Heart right ventricle (tissue), 16 donors: ENCODE measurements around the gene CCDC197. TPM values are rescaled to one million over a fixed set of nuclear protein-coding genes. Genes with fewer than 3 reads are reported as not detected.

ENCODE experiments used
- ATAC-seq, 8 donors: fragments of 200-7000 bp; cut with Tn5 transposase; one replicate each; pipeline ENCODE4 v1.9.1; 2020; ENCODE audit warnings: mild to moderate bottlenecking in 8 of 8, moderate library complexity in 8 of 8, moderate number of reproducible peaks in 1 of 8
- DNase-seq, 2 donors: peaks; one replicate each; pipeline ENCODE4 v3.0.0-alpha.2; 2020
- H3K27ac ChIP-seq, 10 donors: fragments of 200-600 bp; sonication (generic) in 2 of 10; one replicate each; pipeline versions ENCODE4 v1.5.0 to v1.8.0; 2020 to 2022; ENCODE audit warnings: mild to moderate bottlenecking in 3 of 10
- H3K27me3 ChIP-seq, 7 donors: fragments of 200-600 bp; one replicate each; pipeline ENCODE4 v1.8.0; 2021 to 2022; ENCODE audit warnings: mild to moderate bottlenecking in 2 of 7
- H3K36me3 ChIP-seq, 9 donors: fragments of 200-600 bp; sonication (generic) in 1 of 9; one replicate each; pipeline versions ENCODE4 v1.5.0 to v1.8.0; 2020 to 2022; ENCODE audit warnings: mild to moderate bottlenecking in 2 of 9
- H3K4me1 ChIP-seq, 9 donors: fragments of 200-600 bp; sonication (generic) in 1 of 9; one replicate each; pipeline versions ENCODE4 v1.5.0 to v1.8.0; 2020 to 2022; ENCODE audit warnings: mild to moderate bottlenecking in 4 of 9
- H3K4me3 ChIP-seq, 10 donors: fragments of 200-600 bp; sonication (generic) in 2 of 10; one replicate each; pipeline versions ENCODE4 v1.5.0 to v1.8.0; 2020 to 2022; ENCODE audit warnings: mild to moderate bottlenecking in 7 of 10, moderate library complexity in 2 of 10
- H3K9me3 ChIP-seq, 11 donors: fragments of 200-600 bp in 10 of 11; sonication (generic) in 2 of 11; one replicate each; pipeline versions ENCODE4 v1.5.0 to v1.8.0; 2013 to 2022; ENCODE audit warnings: mild to moderate bottlenecking in 2 of 11, control low read depth in 1 of 11, moderate library complexity in 1 of 11
- CTCF ChIP-seq, 9 donors: fragments of 200-600 bp; sonication (generic) in 2 of 9; IDR thresholded peaks; one replicate each; pipeline versions ENCODE4 v1.5.0 to v1.8.0; 2021 to 2022; ENCODE audit warnings: antibody characterized with exemption in 9 of 9, mild to moderate bottlenecking in 5 of 9, moderate library complexity in 1 of 9
- WGBS, 2 donors: extraction: QIAGEN DNeasy Blood & Tissue Kit; methylation state at CpG; one replicate each; pipeline ENCODE4 v1.1.7; 2013; ENCODE audit warnings: inconsistent platforms in 1 of 2; 5-methylcytosine and 5-hydroxymethylcytosine counted together
- intact Hi-C, 10 donors: fragments of 100-400 bp; cut with DNase I; formaldehyde crosslinking; loops; one replicate each; pipeline versions ENCODE4 v1.11.1 to v1.14.2; 2022
- polyA plus RNA-seq, 2 donors: library from polyadenylated mRNA; stranded (reverse); fragments of 200-250 nt; gene quantifications; one replicate each; pipeline ENCODE4 v1.2.3, GENCODE V29; 2013
- total RNA-seq, 10 donors: library from RNA; stranded (reverse); fragmentation: NEBNext Ultra II Directional in 3 of 10; extraction: Animal tissue kit (Norgen Biotek cat#: 25700) in 3 of 10; gene quantifications; one replicate each; pipeline versions ENCODE4 v1.2.1 to v1.2.4, GENCODE V29; 2021 to 2023
- donor health status: Arrhythmogenic right ventricular cardiomyopathy.
- donor health status: ischemic (EF 13 %, LVEDD 7.1; RV severe dilation, severe dysfunction).
- donor health status: healthy with polysubstance abuse.
- donor health status: DM: no; HTN: yes; CAD: no.
- donor health status: DM: no; HTN: no; CAD: no.
- donor health status: ischemic (EF 25% LVEDD 6.9; RV normal size, moderate dysfunction).
- donor health status: ischemic (EF 25% LVEDD 5.7; RV mildly dilated, moderate dysfunction).
- donor health status: healthy.
- donor health status: DM: yes; HTN: yes; CAD: no.
- donor health status: Ischemic cardiomyopathy.
- donor health status: ischemic (EF 35%, LVEDD 5.7; RV mildly dilated, moderate dysfunction).
- donor health status: nonischemic (EF 11% LVEDD 7.7; RV severe dilation, severe dysfunction).
- donor health status: DM: yes; HTN: yes; CAD: no.
- donor health status: PGD.
- donor health status: ischemic (EF 29% LVEDD 5.4; RV normal size, mild dysfunction).
- donor health status: nonischemic (EF 23%, LVEDD 6.1; RV moderate dilation, normal function).

Gene CCDC197
- total and polyA plus RNA-seq, 12 donors: 0.40 to 1.6 (median 0.86) TPM; not detected in 2

DNA sequence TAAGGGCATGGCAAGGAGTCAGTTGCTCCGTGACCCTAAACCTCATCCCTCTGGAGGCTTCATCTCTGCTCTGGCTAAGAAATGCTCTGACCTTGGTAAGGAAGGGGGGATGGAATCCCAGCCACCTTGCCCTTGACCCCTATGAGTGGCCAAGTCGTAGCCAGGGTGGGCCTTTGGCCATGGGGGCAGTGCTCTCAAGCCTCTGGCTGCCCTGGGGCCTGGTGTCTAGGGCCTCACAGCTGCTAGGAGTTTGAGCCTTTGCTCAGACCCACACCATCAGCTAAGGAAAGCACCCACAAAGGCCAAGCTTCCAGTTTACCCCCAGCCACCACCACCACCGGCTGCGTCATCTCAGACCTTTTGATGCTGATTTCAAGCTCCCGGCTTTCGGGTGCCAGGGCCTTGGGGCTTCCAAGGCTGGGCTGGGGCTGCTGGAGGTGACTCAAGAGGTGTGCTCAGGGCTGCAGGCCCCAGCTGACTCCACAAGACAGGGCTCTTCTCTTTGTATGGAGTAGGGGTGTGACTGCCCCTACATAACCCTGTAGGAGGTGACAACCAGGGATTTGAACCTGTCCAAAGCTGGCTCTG lies 24.4 kb upstream of the CCDC197 start:
- H3K9me3 ChIP-seq: no peaks in the 10 kb centered on the region
- no peak for TF ChIP-seq CTCF (IDR thresholded peaks at IDR 0.05)
- H3K4me3 ChIP-seq: peak overlapping the region in 8 of 10 donors; percentile 2 to 57 (median 48)
- H3K4me1 ChIP-seq: peaks cover 24 to 98% (median 57%) of the 10 kb centered on the region in 9 donors
- ATAC-seq (peak in 2 of 8 donors; percentile 16 to 38), DNase-seq (no peak)
- 60 to 65% methylated on average over 6 of the region's 6 CpGs for WGBS, 2 donors
- no peaks in the 10 kb centered on the region for H3K36me3 ChIP-seq
- H3K27me3 ChIP-seq: no peaks in the 10 kb centered on the region
- H3K27ac ChIP-seq: peak overlapping the region; percentile 40 to 93 (median 88)
- intact Hi-C loops: no loop called here

- Histone ChIP-seq H3K4me3 (peak overlapping the region; percentile 25 to 57 (median 49)), H3K4me1 (peaks cover 20 to 93% (median 50%) of the 10 kb centered on the region in 9 donors), H3K27ac (peak overlapping the region; percentile 74 to 93 (median 88)), H3K36me3 (no peaks in the 10 kb centered on the region), H3K9me3 (no peaks in the 10 kb centered on the region), H3K27me3 (no peaks in the 10 kb centered on the region)
- no peak for DNase-seq
- 53 to 59% methylated on average over 5 to 6 of the region's 6 CpGs for WGBS, 2 donors
- no peak for TF ChIP-seq CTCF (IDR thresholded peaks at IDR 0.05)
- intact Hi-C loops: loop anchor here in 1 of 10 donors (2.0 kb wide), 1 partner anchor 17 kb away; no protein-coding TSS in a partner anchor
- ATAC-seq: peak in 4 of 8 donors; percentile 19 to 34 (median 26)
Observed at GRCh38 chr14:93973607-93974006, 23.5 kb upstream of the CCDC197 start.

- H3K4me1 ChIP-seq: peaks cover 17 to 93% (median 43%) of the 10 kb centered on the region in 9 donors
- DNase-seq (no peak), ATAC-seq (peak in 6 of 8 donors; percentile 10 to 62 (median 41))
- H3K4me3 ChIP-seq: peak overlapping the region; percentile 25 to 57 (median 49)
- H3K27ac ChIP-seq: peak overlapping the region; percentile 74 to 93 (median 88)
- intact Hi-C loops: loop anchor here in 1 of 10 donors (2.0 kb wide), 1 partner anchor 17 kb away; no protein-coding TSS in a partner anchor
- H3K9me3 ChIP-seq: no peaks in the 10 kb centered on the region
- H3K36me3 ChIP-seq: no peaks in the 10 kb centered on the region
- 46 to 58% methylated on average over 6 of the region's 6 CpGs for WGBS, 2 donors
- no peak for TF ChIP-seq CTCF (IDR thresholded peaks at IDR 0.05)
- H3K27me3 ChIP-seq: no peaks in the 10 kb centered on the region
Observed at GRCh38 chr14:93974299-93974698, 22.8 kb upstream of the CCDC197 start.

DNA sequence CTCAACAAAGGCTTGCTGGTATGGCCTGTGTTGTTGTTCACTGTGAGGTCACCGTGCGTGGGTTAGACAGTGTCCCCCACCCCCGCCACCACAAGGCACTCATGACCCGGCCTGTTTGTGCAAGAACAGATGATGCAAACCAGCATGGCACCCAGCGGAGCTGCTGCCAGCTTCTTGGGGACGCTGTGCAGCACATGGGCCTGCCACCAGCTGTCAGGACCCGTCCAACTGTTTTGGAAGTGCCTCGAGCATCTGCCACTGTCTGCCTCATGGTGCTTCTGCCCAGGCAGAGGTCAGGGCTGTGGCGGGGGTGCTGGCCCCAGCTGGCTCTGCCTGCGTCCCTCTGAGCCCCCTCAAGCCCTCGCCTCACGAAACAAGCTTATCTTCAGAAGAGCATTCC lies 22.3 kb upstream of the CCDC197 start:
- WGBS, 2 donors: 37 to 58% methylated on average over 11 to 12 of the region's 12 CpGs
- intact Hi-C loops: loop anchor here in 1 of 10 donors (2.0 kb wide), 1 partner anchor 18 kb away; no protein-coding TSS in a partner anchor
- Histone ChIP-seq H3K27ac (peak overlapping the region; percentile 74 to 93 (median 88)), H3K36me3 (no peaks in the 10 kb centered on the region), H3K4me1 (peaks cover 13 to 87% (median 38%) of the 10 kb centered on the region in 9 donors), H3K9me3 (no peaks in the 10 kb centered on the region), H3K27me3 (no peaks in the 10 kb centered on the region), H3K4me3 (peak overlapping the region; percentile 25 to 57 (median 49))
- TF ChIP-seq CTCF (IDR thresholded peaks at IDR 0.05): no peak
- ATAC-seq: peak; percentile 15 to 72 (median 52)
- peak; percentile 42 to 50 for DNase-seq
